Dermis microvascular lymphatic vessel endothelial cell (primary cell): ENCODE results near the gene RPS3. TPM values are rescaled to one million over a fixed set of nuclear protein-coding genes. Genes with fewer than 3 reads are reported as not detected.
"Not testable (repeated sequence)": the region's sequence is repeated elsewhere in the genome, so short reads cannot be mapped to it uniquely, and the experiment has no call there.

Experiments used
- DNase-seq, 2 donors: peaks; one replicate each; pipeline versions ENCODE4 v3.0.0 to v3.0.0-alpha.2; 2010; ENCODE audit warnings: low read depth in 2 of 2
- total RNA-seq: library from RNA; depleted of rRNA; stranded (reverse); fragments of >200 nt; gene quantifications from 2 replicates; pipeline ENCODE4 v1.2.1, GENCODE V29; 2014

Gene RPS3
- 2,725 and 2,751 TPM in 2 replicates for total RNA-seq

- DNase-seq, result peak; percentile 84 to 92
Measured at GRCh38 chr11:75399344-75400145, at the start of gene RPS3. RPS3 (plus strand) TSS chr11:75399518; CDS start chr11:75399548, 30 bp downstream.

GRCh38 chr11:75349521-75350116 lies 49.7 kb upstream of the RPS3 start:
- DNase-seq, result peak in 1 of 2 donors; percentile 64

GRCh38 chr11:75350122-75350742 lies 49.1 kb upstream of the RPS3 start:
- DNase-seq, result no peak

- peak in 1 of 2 donors; percentile 73 for DNase-seq
Measured at GRCh38 chr11:75350743-75351540, 48.4 kb upstream of the RPS3 start.

- DNase-seq, result no peak
Measured at GRCh38 chr11:75351541-75351790, 47.9 kb upstream of the RPS3 start, which contains the start of gene ARRB1. ARRB1 (minus strand) TSS chr11:75351661; CDS start chr11:75351607, 54 bp downstream.

- DNase-seq, result peak; percentile 37 to 75
Measured at GRCh38 chr11:75351791-75352587, 47.3 kb upstream of the RPS3 start.

GRCh38 chr11:75352588-75353206 lies 46.6 kb upstream of the RPS3 start:
- DNase-seq, result no peak

GRCh38 chr11:75355051-75355450 lies 44.3 kb upstream of the RPS3 start:
- DNase-seq, result peak in 1 of 2 donors; percentile 49

- DNase-seq, result peak; percentile 62 to 69
Measured at GRCh38 chr11:75356613-75357012, 42.7 kb upstream of the RPS3 start.

GRCh38 chr11:75362285-75362684 lies 37.0 kb upstream of the RPS3 start:
- not testable (repeated sequence) for DNase-seq

- DNase-seq, result peak in 1 of 2 donors; percentile 79
Measured at GRCh38 chr11:75365711-75366181, 33.6 kb upstream of the RPS3 start.

GRCh38 chr11:75366826-75367225 lies 32.5 kb upstream of the RPS3 start:
- DNase-seq, result not testable (repeated sequence)

GRCh38 chr11:75369560-75370255 lies 29.6 kb upstream of the RPS3 start:
- DNase-seq, result no peak

GRCh38 chr11:75371949-75372876 lies 27.1 kb upstream of the RPS3 start:
- DNase-seq, result no peak

GRCh38 chr11:75373201-75373600 lies 26.1 kb upstream of the RPS3 start:
- no peak for DNase-seq

- no peak for DNase-seq
Measured at GRCh38 chr11:75374646-75375045, 24.7 kb upstream of the RPS3 start.

GRCh38 chr11:75375626-75376025 lies 23.7 kb upstream of the RPS3 start:
- DNase-seq, result no peak

GRCh38 chr11:75376175-75376574 lies 23.1 kb upstream of the RPS3 start:
- DNase-seq, result no peak

GRCh38 chr11:75378776-75379175 lies 20.5 kb upstream of the RPS3 start:
- not testable (repeated sequence) for DNase-seq
